PFSK-1 (cell line): ENCODE results near the gene C16orf74.

Experiments
- FOXP2 ChIP-seq: optimal IDR thresholded peaks from 2 replicates; pipeline ENCODE3; 2011; ENCODE audit warnings: borderline replicate concordance, control low read depth, inconsistent platforms; ENCODE audit not compliant: insufficient read depth; ENCODE audit errors: extremely low read length, extremely low read depth
- POLR2AphosphoS5 ChIP-seq: IDR thresholded peaks from 2 replicates; pipeline ENCODE4 v1.6.1; 2012; ENCODE audit warnings: low read depth, mild to moderate bottlenecking, control low read depth, low read length, moderate library complexity
- SIN3A ChIP-seq: IDR thresholded peaks from 2 replicates; pipeline ENCODE4 v1.6.1; 2012; ENCODE audit warnings: mild to moderate bottlenecking, low read length, moderate library complexity, borderline replicate concordance; ENCODE audit not compliant: insufficient read depth
- TAF1 ChIP-seq: IDR thresholded peaks from 2 replicates; pipeline ENCODE4 v1.6.1; 2012; ENCODE audit warnings: low read length, control low read depth, borderline replicate concordance; ENCODE audit not compliant: insufficient read depth
- TF ChIP-seq, protein P1 (sequence below), 2 experiments: IDR thresholded peaks; 2 replicates each; pipeline versions ENCODE4 v1.6.1 to v1.8.0; 2011 to 2012; ENCODE audit warnings: low read depth in 2 of 2, low read length in 2 of 2, control low read depth in 1 of 2, inconsistent platforms in 1 of 2, mild to moderate bottlenecking in 1 of 2, moderate library complexity in 1 of 2; ENCODE audit not compliant: insufficient read depth in 1 of 2

C16orf74 gene

DNA sequence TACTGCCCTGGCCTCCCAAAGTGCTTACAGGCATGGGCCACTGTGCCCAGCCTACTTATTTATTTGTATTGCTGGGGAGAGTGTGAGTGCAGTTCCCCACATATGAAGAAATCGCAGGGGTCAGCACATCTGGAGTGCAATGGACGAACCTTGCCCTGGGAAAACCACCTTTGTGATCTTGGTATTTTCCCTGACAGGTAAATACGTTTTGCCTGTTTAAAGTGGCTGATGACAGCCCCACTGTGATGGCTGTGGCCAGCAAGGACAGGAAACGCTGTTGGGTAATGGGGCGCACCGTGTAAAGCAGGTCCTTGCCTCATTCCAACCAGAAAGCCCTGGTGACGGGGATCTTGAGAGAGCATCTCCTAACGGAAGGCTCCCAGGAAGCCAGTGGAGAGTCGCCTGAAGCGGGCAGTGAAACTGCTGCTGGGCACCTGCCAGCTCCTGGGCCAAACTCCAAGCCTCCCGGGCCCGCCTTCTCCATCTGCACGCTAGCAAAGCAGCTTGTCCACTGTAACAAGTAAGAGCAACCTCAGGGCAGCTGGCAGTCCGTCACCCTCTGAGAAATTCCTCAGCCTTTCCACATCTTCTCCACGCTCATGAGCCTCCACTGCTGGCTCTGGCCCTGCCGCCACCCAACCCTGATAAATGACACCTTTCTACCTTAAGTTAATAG is 30.9 kb upstream of the C16orf74 start:
- TF ChIP-seq FOXP2 (no peak), SIN3A (no peak), TAF1 (no peak), POLR2AphosphoS5 (no peak)
- TF ChIP-seq, protein P1, sequence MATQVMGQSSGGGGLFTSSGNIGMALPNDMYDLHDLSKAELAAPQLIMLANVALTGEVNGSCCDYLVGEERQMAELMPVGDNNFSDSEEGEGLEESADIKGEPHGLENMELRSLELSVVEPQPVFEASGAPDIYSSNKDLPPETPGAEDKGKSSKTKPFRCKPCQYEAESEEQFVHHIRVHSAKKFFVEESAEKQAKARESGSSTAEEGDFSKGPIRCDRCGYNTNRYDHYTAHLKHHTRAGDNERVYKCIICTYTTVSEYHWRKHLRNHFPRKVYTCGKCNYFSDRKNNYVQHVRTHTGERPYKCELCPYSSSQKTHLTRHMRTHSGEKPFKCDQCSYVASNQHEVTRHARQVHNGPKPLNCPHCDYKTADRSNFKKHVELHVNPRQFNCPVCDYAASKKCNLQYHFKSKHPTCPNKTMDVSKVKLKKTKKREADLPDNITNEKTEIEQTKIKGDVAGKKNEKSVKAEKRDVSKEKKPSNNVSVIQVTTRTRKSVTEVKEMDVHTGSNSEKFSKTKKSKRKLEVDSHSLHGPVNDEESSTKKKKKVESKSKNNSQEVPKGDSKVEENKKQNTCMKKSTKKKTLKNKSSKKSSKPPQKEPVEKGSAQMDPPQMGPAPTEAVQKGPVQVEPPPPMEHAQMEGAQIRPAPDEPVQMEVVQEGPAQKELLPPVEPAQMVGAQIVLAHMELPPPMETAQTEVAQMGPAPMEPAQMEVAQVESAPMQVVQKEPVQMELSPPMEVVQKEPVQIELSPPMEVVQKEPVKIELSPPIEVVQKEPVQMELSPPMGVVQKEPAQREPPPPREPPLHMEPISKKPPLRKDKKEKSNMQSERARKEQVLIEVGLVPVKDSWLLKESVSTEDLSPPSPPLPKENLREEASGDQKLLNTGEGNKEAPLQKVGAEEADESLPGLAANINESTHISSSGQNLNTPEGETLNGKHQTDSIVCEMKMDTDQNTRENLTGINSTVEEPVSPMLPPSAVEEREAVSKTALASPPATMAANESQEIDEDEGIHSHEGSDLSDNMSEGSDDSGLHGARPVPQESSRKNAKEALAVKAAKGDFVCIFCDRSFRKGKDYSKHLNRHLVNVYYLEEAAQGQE (IDR thresholded peaks at IDR 0.05; ENCODE audit: insufficient read depth in 1 of 2, low read depth in 2 of 2, low read length in 2 of 2), result no peak

DNA sequence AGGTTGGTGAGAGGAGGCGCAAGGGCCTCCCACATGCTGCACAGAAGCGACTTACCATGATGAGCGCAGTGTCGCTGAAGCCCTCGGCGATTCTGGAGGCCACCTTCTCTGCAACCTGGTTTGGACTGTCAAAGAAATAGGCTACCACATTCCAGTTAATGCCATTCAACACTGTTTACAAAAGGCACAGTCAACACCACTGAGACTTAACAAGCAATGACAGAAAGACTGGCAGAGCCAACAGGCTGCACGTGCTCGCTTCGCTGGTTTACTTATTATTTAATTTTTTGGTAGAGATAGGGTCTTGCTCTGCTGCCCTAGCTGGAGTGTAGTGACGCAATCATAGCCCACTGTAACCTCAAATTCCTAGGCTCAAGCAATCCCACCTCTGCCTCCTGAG is 30.3 kb upstream of the C16orf74 start:
- no peak for TF ChIP-seq TAF1
- TF ChIP-seq FOXP2, result no peak
- no peak for TF ChIP-seq POLR2AphosphoS5
- TF ChIP-seq, protein P1 (IDR thresholded peaks at IDR 0.05; ENCODE audit: insufficient read depth in 1 of 2, low read depth in 2 of 2, low read length in 2 of 2), result no peak
- TF ChIP-seq SIN3A, result no peak

DNA sequence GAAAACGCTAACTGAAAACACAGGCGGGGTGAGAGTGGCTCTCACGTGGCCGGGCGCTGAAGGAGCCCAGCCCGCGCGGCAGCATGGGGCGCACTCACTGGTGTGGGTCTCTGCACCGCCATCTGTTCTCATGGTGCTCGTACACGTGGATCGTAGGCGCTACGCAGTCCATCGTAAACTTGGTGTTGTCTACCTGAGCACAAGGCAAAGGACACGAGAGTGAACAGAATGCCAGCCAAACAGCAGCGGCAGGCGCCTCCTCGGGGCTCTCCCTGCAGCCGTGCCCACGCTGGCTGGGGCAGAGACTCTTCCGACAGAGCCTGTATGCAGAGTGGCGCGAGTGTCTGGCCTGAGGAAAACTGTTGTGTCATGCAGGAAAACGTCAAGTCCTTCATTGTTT is 29.4 kb upstream of the C16orf74 start:
- TF ChIP-seq, protein P1 (IDR thresholded peaks at IDR 0.05; ENCODE audit: insufficient read depth in 1 of 2, low read depth in 2 of 2, low read length in 2 of 2), result no peak
- TF ChIP-seq POLR2AphosphoS5, result no peak
- TF ChIP-seq FOXP2, result no peak
- no peak for TF ChIP-seq TAF1
- TF ChIP-seq SIN3A, result no peak

DNA sequence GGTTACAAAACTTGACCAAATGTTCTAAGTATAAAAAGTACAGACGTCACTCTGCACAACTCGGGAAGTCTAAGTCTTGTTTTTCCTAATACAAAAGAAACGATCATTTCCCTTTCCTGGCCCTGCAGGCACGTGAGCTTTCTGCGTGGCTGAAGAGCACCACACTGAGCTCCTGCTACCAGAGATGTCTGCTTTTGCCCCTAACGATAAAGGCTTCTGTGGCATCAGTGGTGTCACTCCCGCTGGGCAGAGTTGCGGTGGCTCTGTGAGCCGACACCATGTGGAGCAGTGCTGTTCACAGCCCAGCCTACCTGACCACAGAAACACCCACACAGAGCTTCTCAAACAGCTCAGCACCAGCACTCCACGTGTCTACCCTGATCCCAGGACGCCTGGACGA is 28.0 kb upstream of the C16orf74 start:
- no peak for TF ChIP-seq TAF1
- TF ChIP-seq SIN3A, result no peak
- TF ChIP-seq FOXP2, result no peak

DNA sequence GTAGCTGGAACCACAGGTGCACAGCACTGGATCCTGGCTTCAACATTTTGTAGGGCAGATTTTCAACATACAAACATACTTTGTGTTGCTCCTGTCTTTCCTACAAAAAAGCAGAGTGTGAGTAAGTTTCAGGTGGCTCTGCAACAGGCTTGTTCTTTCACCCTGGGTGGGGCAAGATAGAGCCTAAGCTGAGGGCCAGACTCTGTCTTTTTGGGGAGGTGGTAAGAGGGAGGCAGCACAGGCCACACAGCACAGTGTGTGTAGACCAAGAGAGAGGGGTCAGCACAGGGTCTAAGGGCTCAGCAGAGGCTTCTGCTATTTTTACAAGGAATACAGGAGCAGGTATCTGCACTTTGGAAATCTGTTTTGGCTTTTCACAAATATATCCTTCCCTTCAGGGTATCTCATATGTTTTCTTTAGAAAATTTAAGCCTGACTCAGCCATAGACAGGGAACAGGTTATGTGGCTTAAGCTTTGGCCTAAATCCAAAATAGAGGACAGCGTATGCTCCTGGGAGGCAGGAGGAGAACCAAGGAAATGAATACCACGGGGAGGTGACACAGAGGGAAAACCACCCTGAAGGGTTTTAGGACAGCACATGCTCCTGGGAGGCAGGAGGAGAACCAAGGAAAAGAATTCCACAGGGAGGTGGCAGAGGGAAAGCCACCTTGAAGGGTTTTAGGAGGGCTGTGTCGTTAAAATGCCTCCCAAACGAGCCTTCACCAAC is 26.9 kb upstream of the C16orf74 start:
- TF ChIP-seq, protein P1 (IDR thresholded peaks at IDR 0.05; ENCODE audit: insufficient read depth in 1 of 2, low read depth in 2 of 2, low read length in 2 of 2), result no peak
- TF ChIP-seq FOXP2 (no peak), POLR2AphosphoS5 (no peak), SIN3A (no peak), TAF1 (no peak)
